A549 (cell line): Measurements from ENCODE around the gene ZBTB49. TPM values are rescaled to one million over a fixed set of nuclear protein-coding genes. Genes with fewer than 3 reads are reported as not detected.
A peak's percentile ranks its signal among the peaks of the same experiment; 100 is the strongest.

Source experiments
- ATAC-seq, 2 experiments: fragments of 200-7000 bp in 1 of 2; fragments of >200 bp in 1 of 2; cut with Nextera tagmentation in 1 of 2; cut with Tn5 transposase in 1 of 2; 3 replicates each; pipeline versions ENCODE4 v1.8.0 to v1.9.1; 2018 to 2020; ENCODE audit warnings: mild to moderate bottlenecking in 1 of 2, moderate library complexity in 1 of 2
- CTCF ChIA-PET: fragments of 300-600 bp; sonication (Branson Sonifier 250); formaldehyde crosslinking; extraction: SDS; loops from one replicate; lab custom pipeline; 2021; ENCODE audit warnings: antibody characterized with exemption, inconsistent platforms; lab: Yijun Ruan, JAX
- POLR2A ChIA-PET: fragments of 350-600 bp; formaldehyde crosslinking; extraction: SDS; loops from one replicate; lab custom pipeline; 2021; ENCODE audit warnings: antibody characterized with exemption, inconsistent platforms; lab: Yijun Ruan, JAX
- DNase-seq, 2 experiments: peaks; one replicate each; pipeline versions ENCODE4 v3.0.0 to v3.0.0-alpha.2; 2011 to 2016; ENCODE audit warnings: low read depth in 1 of 2, low spot score in 1 of 2
- FAIRE-seq: peaks from 2 replicates; lab custom pipeline; 2011; peaks lifted over from hg19 to GRCh38; lab: Jason Lieb, UNC
- H3K27ac ChIP-seq, 2 experiments: fragments of >200 bp; sonication (Bioruptor Twin); formaldehyde crosslinking; 3 replicates each; pipeline ENCODE4 v1.5.1; 2016 to 2017
- H3K4me1 ChIP-seq: fragments of >200 bp; sonication (Bioruptor Twin); formaldehyde crosslinking; 3 replicates; pipeline ENCODE4 v1.6.1; 2016
- H3K4me2 ChIP-seq: fragments of >200 bp; sonication (Bioruptor Twin); formaldehyde crosslinking; 3 replicates; pipeline ENCODE4 v1.6.1; 2016
- H3K4me3 ChIP-seq: fragments of >200 bp; sonication (Bioruptor Twin); formaldehyde crosslinking; 3 replicates; pipeline ENCODE4 v1.5.1; 2016
- H3K9me3 ChIP-seq: fragments of >200 bp; sonication (Bioruptor Twin); formaldehyde crosslinking; 3 replicates; pipeline ENCODE4 v1.6.1; 2016
- ATOH8 ChIP-seq: fragments of 250-450 bp; sonication (Bioruptor Pico); IDR thresholded peaks from 2 replicates; pipeline ENCODE4 v1.5.0; 2020; ENCODE audit warnings: low read depth, mild to moderate bottlenecking, moderate library complexity
- BCL3 ChIP-seq: fragments of >200 bp; sonication (Bioruptor Twin); formaldehyde crosslinking; IDR thresholded peaks from 3 replicates; pipeline ENCODE4 v1.6.1; 2016
- BHLHE40 ChIP-seq: IDR thresholded peaks from 2 replicates; pipeline ENCODE4 v1.6.1; 2012; ENCODE audit warnings: low read depth, low read length, inconsistent platforms
- CBX8 ChIP-seq: fragments of 200-600 bp; sonication (generic); IDR thresholded peaks from 2 replicates; pipeline ENCODE4 v1.6.1; 2016
- E2F6 ChIP-seq: IDR thresholded peaks from 2 replicates; pipeline ENCODE4 v1.6.1; 2012; ENCODE audit warnings: low read depth, borderline replicate concordance
- ESRRA ChIP-seq: fragments of 150-350 bp; IDR thresholded peaks from 2 replicates; pipeline ENCODE4 v1.6.1; 2014; ENCODE audit warnings: mild to moderate bottlenecking, low read length, borderline replicate concordance
- FOXS1 ChIP-seq: fragments of 250-450 bp; sonication (Bioruptor Pico); IDR thresholded peaks from 2 replicates; pipeline ENCODE4 v1.5.0; 2020; ENCODE audit warnings: mild to moderate bottlenecking, moderate library complexity
- HMGXB4 ChIP-seq: fragments of 250-450 bp; sonication (Bioruptor Pico); IDR thresholded peaks from 2 replicates; pipeline ENCODE4 v1.5.0; 2021; ENCODE audit warnings: mild to moderate bottlenecking, moderate library complexity, borderline replicate concordance
- JUN ChIP-seq, 2 experiments: fragments of >200 bp; sonication (Bioruptor Twin); formaldehyde crosslinking; IDR thresholded peaks; 2 replicates in 1 of 2; 3 replicates in 1 of 2; pipeline ENCODE4 v1.6.1; 2016 to 2017
- MAX ChIP-seq: IDR thresholded peaks from 2 replicates; pipeline ENCODE4 v1.6.1; 2012
- MAZ ChIP-seq: fragments of 150-350 bp; IDR thresholded peaks from 2 replicates; pipeline ENCODE4 v1.6.1; 2014; ENCODE audit warnings: antibody characterized with exemption, low read depth, low read length, borderline replicate concordance
- MYC ChIP-seq: IDR thresholded peaks from 2 replicates; pipeline ENCODE4 v1.6.1; 2012; ENCODE audit warnings: mild to moderate bottlenecking, inconsistent platforms, low read length, improper control_type of control experiment, borderline replicate concordance
- NPAS2 ChIP-seq: fragments of 250-450 bp; sonication (Bioruptor Pico); IDR thresholded peaks from 2 replicates; pipeline ENCODE4 v1.8.0; 2022; ENCODE audit warnings: mild to moderate bottlenecking, moderate library complexity, borderline replicate concordance
- PBX3 ChIP-seq: IDR thresholded peaks from 2 replicates; pipeline ENCODE4 v1.6.1; 2012
- POLR2A ChIP-seq: IDR thresholded peaks from 2 replicates; pipeline ENCODE4 v1.6.1; 2012; ENCODE audit warnings: mild to moderate bottlenecking, low read length
- POLR2AphosphoS2 ChIP-seq: conservative IDR thresholded peaks from 2 replicates; pipeline ENCODE4 v1.6.1; 2012; ENCODE audit warnings: low read length, improper control_type of control experiment, inconsistent platforms
- RCOR1 ChIP-seq: fragments of 150-350 bp; IDR thresholded peaks from 2 replicates; pipeline ENCODE4 v1.6.1; 2014; ENCODE audit warnings: antibody characterized with exemption, low read length, low read depth
- RFX5 ChIP-seq: fragments of 450-650 bp; IDR thresholded peaks from 2 replicates; pipeline ENCODE4 v1.7.1; 2014; ENCODE audit warnings: antibody characterized with exemption, mild to moderate bottlenecking, moderate library complexity
- SMC3 ChIP-seq: fragments of >200 bp; sonication (Bioruptor Twin); formaldehyde crosslinking; IDR thresholded peaks from 3 replicates; pipeline ENCODE4 v1.6.1; 2018; ENCODE audit warnings: inconsistent platforms
- USF2 ChIP-seq: fragments of 450-650 bp; IDR thresholded peaks from 2 replicates; pipeline ENCODE4 v1.6.1; 2014; ENCODE audit warnings: antibody characterized with exemption
- WGBS: methylation state at CpG from one replicate; pipeline ENCODE4 v1.1.6; 2017; ENCODE audit errors: missing lambda C conversion rate; 5-methylcytosine and 5-hydroxymethylcytosine counted together
- polyA minus RNA-seq: library from RNA; depleted of rRNA, polyadenylated mRNA; stranded (reverse); fragments of >200 nt; gene quantifications from 2 replicates; pipeline ENCODE4 v1.2.3, GENCODE V29; 2011; rRNA and poly(A)+ RNA removed
- polyA plus RNA-seq, 4 experiments: library from polyadenylated mRNA; depleted of rRNA in 3 of 4; stranded (reverse); fragments of >200 nt; fragmentation: RNase III in 1 of 4; extraction: RNeasy Plus Mini Kit Qiagen cat#74134 plus additional on column Dnase treatment in 1 of 4; gene quantifications; 2 replicates in 3 of 4; 3 replicates in 1 of 4; pipeline ENCODE4 v1.2.3, GENCODE V29; 2011 to 2017

Gene ZBTB49
- 3.1 and 4.1 TPM in 2 replicates for polyA plus RNA-seq (2011; rRNA removed)
- polyA plus RNA-seq (2012; cell fraction: cytosol; rRNA removed) = 1.4 and 1.6 TPM in 2 replicates
- polyA plus RNA-seq (2012; cell fraction: nucleus; rRNA removed) = 2.2 and 2.8 TPM in 2 replicates
- polyA plus RNA-seq (2017; fragmentation: RNase III; extraction: RNeasy Plus Mini Kit Qiagen cat#74134 plus additional on column Dnase treatment) = 1.9 to 2.2 TPM (median 2.0 TPM) in 3 replicates
- polyA minus RNA-seq = 4.9 and 5.7 TPM in 2 replicates

GRCh38 chr4:4289941-4290850 is at the start of gene ZBTB49, which contains the start of gene LYAR:
TSS of gene ZBTB49 (plus strand) at chr4:4290251. CDS start at chr4:4299946, 9,695 bp downstream.
TSS of gene LYAR (minus strand) at chr4:4290154. CDS start at chr4:4283742, 6,412 bp downstream.
- FAIRE-seq (no peak), ATAC-seq (peak; percentile 93 to 97), DNase-seq (peak; percentile 84 to 85)
- POLR2A ChIA-PET = no interaction called here
- no peaks in the 10 kb centered on the region for H3K9me3 ChIP-seq
- H3K4me3 ChIP-seq = peak within 1 kb of the TSS; percentile 86
- CTCF ChIA-PET = interaction anchor here (1.2 kb wide), 1 partner anchor 39 kb away, joined by 3 read pairs; no protein-coding TSS in a partner anchor
- H3K4me2 ChIP-seq = peak within 1 kb of the TSS; percentile 98
- peaks cover 14% of the 10 kb centered on the region; the same call in 2 of the 3 replicates for H3K4me1 ChIP-seq
- H3K27ac ChIP-seq = peak within 1 kb of the TSS; percentile 74 to 94
- WGBS = 7% methylated on average over 6 of the region's 77 CpGs
- TF ChIP-seq BHLHE40 = no peak
- no peak for TF ChIP-seq ESRRA
- TF ChIP-seq BCL3 = peak; percentile 76; the same call in 1 of the 3 replicates
- TF ChIP-seq POLR2A = peak; percentile 86
- TF ChIP-seq HMGXB4 = no peak
- TF ChIP-seq JUN (IDR thresholded peaks at IDR 0.05) = peak in 1 of 2 experiments; percentile 64; a peak in 2 of 5 replicates
- no peak for TF ChIP-seq E2F6
- peak; percentile 58; the same call in 1 of the 2 replicates for TF ChIP-seq MYC
- no peak for TF ChIP-seq SMC3
- peak; percentile 43; the same call in 1 of the 2 replicates for TF ChIP-seq USF2
- TF ChIP-seq ATOH8 (CRISPR knock-in tag) = no peak
- no peak for TF ChIP-seq PBX3
- TF ChIP-seq RFX5 = no peak
- TF ChIP-seq RCOR1 = no peak
- peak; percentile 91 for TF ChIP-seq MAX
- TF ChIP-seq, all 56 proteins: peak for 6

GRCh38 chr4:4245172-4245571 is 44.9 kb upstream of the ZBTB49 start:
- ChIA-PET CTCF (no interaction called here), POLR2A (no interaction called here)
- Histone ChIP-seq H3K4me2 (no peak overlapping the region), H3K4me3 (no peak overlapping the region), H3K4me1 (peaks cover 12% of the 10 kb centered on the region), H3K27ac (no peak overlapping the region), H3K9me3 (no peaks in the 10 kb centered on the region)
- FAIRE-seq (no peak), DNase-seq (no peak), ATAC-seq (no peak)
- 100% methylated on average over 1 of the region's 1 CpG for WGBS
- TF ChIP-seq JUN (IDR thresholded peaks at IDR 0.05) (no peak), POLR2AphosphoS2 (no peak), MAX (no peak), CBX8 (no peak), NPAS2 (no peak), MAZ (no peak), FOXS1 (no peak)
